Fibroblast of the aortic adventitia (primary cell): Measurements from ENCODE around the gene NFATC1. TPM values are rescaled to one million over a fixed set of nuclear protein-coding genes. Genes with fewer than 3 reads are reported as not detected.

ENCODE experiments used
- DNase-seq: peaks from one replicate; pipeline ENCODE4 v3.0.0-alpha.2; 2010; ENCODE audit warnings: low read depth
- H3K4me3 ChIP-seq: 2 replicates; pipeline ENCODE4 v1.5.1; 2011; ENCODE audit warnings: low read depth, mild to moderate bottlenecking, control low read depth, low read length, moderate library complexity
- total RNA-seq: library from RNA; depleted of rRNA; stranded (reverse); fragments of >200 nt; gene quantifications from 2 replicates; pipeline ENCODE4 v1.2.3, GENCODE V29; 2012; ENCODE audit warnings: low replicate concordance
- TF ChIP-seq, protein P1 (sequence below): IDR thresholded peaks from 2 replicates; pipeline ENCODE4 v1.5.1; 2011; ENCODE audit warnings: mild to moderate bottlenecking, low read length, control low read depth, inconsistent platforms; ENCODE audit not compliant: insufficient read depth

NFATC1 gene
- total RNA-seq, 1 donor = 3.0 TPM

GRCh38 chr18:79424008-79424565 lies 28.4 kb downstream of the NFATC1 start:
- peak; percentile 20 for DNase-seq
- no peak overlapping the region for H3K4me3 ChIP-seq
- TF ChIP-seq, protein P1, sequence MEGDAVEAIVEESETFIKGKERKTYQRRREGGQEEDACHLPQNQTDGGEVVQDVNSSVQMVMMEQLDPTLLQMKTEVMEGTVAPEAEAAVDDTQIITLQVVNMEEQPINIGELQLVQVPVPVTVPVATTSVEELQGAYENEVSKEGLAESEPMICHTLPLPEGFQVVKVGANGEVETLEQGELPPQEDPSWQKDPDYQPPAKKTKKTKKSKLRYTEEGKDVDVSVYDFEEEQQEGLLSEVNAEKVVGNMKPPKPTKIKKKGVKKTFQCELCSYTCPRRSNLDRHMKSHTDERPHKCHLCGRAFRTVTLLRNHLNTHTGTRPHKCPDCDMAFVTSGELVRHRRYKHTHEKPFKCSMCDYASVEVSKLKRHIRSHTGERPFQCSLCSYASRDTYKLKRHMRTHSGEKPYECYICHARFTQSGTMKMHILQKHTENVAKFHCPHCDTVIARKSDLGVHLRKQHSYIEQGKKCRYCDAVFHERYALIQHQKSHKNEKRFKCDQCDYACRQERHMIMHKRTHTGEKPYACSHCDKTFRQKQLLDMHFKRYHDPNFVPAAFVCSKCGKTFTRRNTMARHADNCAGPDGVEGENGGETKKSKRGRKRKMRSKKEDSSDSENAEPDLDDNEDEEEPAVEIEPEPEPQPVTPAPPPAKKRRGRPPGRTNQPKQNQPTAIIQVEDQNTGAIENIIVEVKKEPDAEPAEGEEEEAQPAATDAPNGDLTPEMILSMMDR = no peak

DNA sequence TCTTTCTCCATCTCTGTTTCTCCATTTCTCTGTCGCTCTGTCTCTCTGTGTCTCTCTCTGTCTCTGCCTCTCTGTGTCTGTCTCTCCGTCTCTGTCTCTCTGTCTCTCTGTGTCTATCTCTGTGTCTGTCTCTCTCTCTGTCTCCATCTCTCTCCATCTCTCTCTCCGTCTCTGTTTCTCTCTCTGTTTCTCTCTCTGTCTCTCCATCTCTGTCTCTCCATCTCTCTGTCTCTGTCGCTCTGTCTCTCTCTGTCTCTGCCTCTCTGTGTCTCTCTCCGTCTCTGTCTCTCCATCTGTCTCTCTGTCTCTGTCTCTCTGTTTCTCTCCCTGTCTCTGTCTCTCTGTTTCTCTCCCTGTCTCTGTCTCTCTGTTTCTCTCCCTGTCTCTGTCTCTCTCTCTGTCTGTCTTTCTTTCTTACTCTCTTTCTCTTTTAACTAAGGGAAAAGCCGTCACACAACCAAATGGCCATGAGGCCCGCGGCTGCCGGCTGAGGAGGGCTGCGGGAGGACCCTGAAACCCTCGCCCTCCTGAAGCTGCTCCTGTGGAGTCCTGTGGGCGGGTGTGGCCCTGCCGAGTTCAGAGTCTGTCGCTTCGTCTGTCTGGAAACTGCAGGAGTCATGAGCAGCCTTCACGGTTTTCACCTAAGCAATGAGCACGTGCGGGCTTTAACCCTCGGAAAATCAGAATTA lies 29.3 kb downstream of the NFATC1 start:
- TF ChIP-seq, protein P1 = no peak
- no peak for DNase-seq
- H3K4me3 ChIP-seq = no peak overlapping the region

DNA sequence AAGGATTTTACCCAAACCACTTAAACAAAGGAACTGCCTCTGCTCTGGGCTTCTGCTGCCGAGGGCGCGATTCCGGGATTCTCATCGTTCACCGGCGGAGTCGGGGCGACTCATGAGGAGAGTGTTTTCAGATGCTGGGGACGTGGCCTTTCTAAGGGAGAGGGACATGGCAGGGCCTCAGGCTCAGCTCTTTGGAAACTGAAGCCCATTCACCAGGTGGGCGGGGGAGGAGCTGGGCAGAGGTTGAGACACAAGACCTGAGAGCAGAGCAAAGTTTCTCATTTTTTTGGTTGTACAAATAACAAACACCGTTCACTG lies 29.8 kb downstream of the NFATC1 start:
- TF ChIP-seq, protein P1 = no peak
- no peak overlapping the region for H3K4me3 ChIP-seq
- no peak for DNase-seq

DNA sequence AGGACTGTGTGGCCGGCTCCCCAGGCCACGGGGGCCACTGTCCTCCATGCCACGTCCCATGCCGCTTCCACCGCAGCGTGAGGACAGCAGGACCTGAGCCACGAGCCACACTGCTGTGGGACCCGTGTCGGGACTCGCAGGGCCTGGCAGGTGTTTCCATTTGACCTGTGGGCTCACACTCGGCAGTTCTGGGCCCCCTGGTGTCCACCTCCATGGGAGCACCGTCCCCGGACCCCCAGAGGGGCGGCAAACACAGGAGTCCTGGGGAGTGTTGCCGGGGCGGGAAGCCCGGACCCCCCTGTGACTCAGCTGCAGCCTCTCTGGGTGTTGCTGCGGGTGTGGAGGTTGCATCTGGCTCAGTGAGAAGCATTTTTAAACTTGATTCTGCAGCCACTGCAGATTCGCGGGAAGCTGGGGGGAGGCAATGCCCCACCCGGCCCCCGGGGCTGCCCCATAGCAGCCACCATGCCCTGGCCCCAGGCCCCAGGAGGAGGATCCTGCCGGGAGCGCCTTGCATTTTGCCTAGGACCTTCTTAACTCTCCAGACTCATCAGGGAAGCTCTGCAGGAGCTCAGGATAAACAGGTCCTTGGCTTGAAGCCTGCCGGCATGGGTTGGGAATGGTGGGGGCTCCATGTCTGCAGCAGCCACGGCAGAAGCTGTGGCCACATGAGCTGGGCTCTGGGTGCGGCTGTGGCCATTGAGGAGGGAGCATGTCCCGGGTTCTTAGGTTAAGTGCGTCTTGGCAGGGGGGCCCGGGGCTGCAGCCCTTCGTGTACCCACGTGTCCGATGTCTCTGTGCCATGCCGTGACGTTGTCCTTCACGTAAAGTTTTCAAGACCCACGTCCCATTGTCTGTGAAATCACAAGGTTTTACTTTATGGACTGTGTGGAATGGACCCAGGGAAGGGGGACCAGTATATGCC lies 30.9 kb downstream of the NFATC1 start:
- no peak for DNase-seq
- TF ChIP-seq, protein P1 = no peak
- no peak overlapping the region for H3K4me3 ChIP-seq

DNA sequence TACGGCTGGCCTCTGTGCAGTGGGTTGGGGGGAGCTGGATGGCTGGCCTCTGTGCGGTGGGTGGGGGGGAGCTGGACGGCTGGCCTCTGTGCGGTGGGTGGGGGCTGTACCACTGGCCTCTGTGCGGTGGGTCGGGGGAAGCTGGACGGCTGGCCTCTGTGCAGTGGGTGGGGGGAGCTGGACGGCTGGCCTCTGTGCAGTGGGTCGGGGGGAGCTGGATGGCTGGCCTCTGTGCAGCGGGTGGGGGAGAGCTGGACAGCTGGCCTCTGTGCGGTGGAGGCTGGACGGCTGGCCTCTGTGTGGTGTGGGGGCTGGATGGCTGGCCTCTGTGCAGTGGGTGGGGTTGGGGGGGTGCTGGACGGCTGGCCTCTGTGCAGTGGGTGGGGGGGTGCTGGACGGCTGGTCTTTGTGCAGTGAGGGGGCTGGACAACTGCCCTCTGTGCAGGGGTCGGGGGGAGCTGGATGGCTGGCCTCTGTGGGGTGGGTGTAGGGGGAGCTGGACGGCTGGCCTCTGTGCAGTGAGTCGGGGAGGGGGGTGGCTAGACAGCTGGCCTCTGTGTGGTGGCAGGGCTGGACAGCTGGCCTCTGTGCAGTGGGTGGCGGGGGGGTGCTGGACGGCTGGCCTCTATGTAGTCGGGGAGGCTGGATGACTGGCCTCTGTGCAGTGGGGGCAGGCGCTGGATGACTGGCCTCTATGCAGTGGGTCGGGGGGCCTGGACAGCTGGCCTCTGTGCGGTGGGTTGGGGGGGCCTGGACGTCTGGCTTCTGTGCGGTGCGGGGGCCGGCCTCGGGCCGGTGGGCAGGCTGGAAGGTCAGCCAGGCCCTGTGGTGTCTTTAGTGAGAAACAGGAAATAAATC lies 31.9 kb downstream of the NFATC1 start:
- TF ChIP-seq, protein P1 = no peak
- DNase-seq = no peak

DNA sequence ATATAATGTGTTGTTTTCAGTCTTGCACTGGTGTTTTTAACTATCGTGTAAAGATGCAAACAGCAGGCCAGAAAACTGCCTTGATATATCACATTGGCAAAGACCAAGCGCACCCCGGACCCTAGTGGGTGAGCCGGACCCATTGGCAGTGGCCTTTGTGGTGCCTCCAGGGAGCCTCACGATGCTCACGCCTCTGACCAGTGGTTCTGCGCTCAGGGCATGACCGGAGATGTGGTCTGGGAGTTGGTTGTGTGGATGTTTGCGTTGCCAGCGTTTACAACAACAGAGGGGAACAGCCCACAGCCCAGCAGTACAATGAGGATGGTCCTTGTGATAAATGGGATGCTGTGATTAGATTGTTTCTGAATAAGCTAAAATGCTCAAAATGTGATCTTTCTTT lies 32.6 kb downstream of the NFATC1 start:
- TF ChIP-seq, protein P1 = no peak
- no peak for DNase-seq
- H3K4me3 ChIP-seq = no peak overlapping the region

More for the DNA sequence above, 31.9 kb downstream of the NFATC1 start:
- no peak overlapping the region for H3K4me3 ChIP-seq
